ENCODE data around the gene CLHC1.
"Not testable (repeated sequence)": the region's sequence is repeated elsewhere in the genome, so short reads cannot be mapped to it uniquely, and the experiment has no call there.

The CLHC1 gene

DNA sequence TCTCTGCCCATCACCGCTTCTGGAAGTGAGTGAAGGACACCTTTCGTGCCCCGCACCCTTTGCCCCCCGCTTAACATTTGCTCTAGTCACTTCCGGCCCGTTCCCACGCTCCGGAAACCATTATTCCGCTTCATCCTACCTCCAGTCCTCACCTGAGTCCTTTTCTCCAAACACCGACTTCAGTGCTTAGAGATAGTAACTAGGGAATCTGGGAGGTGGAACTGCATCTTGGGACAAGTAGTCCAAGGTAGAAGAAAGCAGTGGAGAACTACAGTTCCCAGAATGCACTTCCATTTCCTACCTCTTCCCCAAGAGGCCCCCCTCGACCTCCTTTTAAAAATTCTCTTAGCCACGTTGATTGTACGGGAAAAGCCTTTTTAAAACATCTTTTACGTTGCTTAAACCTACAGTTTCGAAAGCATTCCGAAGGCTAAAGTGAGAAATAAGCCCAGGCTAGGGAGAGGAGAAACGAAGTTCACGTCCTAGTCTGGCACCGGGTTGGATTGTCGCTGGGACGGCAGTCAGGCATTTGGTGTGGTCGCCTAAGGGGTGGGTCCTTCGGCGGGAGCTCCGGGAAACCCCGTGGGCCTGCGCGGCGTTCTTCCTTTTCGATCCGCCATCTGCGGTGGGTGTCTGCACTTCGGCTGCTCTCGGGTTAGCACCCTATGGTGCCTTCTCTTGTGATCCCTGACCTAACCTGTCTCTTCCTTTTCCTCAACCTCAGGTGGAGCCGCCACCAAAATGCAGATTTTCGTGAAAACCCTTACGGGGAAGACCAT lies at the start of gene CLHC1, which contains the start of gene RPS27A:
Gene CLHC1 (minus strand): TSS at position 210 of the 779 bp plus-strand sequence. CDS start 9,882 bp downstream, outside the sequence.
Gene RPS27A (plus strand): TSS at position 605 of the 779 bp plus-strand sequence. CDS start 137 bp downstream, at position 742.
- DNase-seq, result peak; percentile 98

- not testable (repeated sequence) for DNase-seq
Measured at GRCh38 chr2:55280851-55281546, 48.9 kb upstream of the CLHC1 start.

DNA sequence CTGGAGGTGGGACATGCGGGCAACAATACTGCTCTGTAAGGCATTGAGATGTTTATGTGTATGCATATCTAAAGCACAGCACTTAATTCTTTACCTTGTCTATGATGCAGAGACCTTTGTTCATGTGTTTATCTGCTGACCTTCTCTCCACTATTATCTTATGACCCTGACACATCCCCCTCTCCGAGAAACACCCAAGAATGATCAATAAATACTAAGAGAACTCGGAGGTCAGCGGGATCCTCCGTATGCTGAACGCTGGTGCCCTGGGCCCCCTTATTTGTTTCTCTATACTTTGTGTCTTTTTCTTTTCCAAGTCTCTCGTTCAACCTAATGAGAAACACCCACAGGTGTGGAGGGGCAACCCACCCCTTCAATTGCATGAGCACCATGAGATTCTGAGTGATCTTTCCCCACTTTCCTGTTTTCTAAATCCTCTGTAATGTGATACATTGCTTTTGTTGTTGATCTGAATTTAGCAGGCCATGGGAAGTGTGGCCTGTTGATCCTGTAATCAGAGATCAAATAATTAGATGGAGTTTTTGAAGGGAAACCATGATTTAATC lies 47.8 kb upstream of the CLHC1 start:
- not testable (repeated sequence) for DNase-seq

GRCh38 chr2:55279214-55279835 lies 47.2 kb upstream of the CLHC1 start:
- DNase-seq, result not testable (repeated sequence)

GRCh38 chr2:55277310-55277709 lies 45.2 kb upstream of the CLHC1 start:
- no peak for DNase-seq

DNA sequence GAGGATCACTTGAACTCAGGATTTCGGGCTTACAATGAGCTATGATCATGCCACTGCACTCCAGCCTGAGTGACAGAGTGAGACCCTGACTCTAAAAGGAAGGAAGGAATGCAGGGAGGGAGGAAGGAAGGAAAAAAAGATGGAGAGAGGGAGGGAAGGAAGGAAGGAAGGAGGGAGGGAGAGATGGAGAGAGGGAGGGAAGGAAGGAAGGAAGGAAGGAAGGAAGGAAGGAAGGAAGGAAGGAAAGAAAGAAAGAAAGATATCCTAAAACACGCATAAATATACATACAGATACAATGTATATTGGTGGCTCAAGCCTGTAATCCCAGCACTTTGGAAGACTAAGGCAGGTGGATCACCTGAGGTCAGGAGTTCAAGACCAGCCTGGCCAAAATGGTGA lies 42.3 kb upstream of the CLHC1 start:
- DNase-seq, result not testable (repeated sequence)

DNA sequence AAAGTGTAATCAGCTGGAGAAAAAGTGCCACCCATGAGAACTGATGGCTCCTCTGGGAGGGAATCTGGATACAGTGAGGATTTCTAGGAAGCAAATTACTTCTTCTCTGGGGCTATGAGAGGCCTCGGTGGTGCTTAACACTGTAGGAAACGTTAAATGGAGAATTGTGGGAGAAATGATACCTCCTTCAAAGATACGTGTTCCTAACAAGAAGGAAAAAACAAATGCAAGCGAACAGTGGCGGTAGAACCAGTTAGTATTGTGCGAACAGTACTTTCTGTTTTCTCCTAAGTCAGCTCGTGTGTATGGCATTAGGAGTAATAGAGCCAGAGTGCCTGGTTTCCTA lies 37.5 kb upstream of the CLHC1 start:
- DNase-seq, result no peak

GRCh38 chr2:55268907-55269644 lies 37.0 kb upstream of the CLHC1 start, which contains the start of gene MTIF2:
Gene MTIF2 (minus strand): TSS chr2:55269231. CDS start chr2:55263858, 5,373 bp downstream.
- DNase-seq, result peak; percentile 95

DNA sequence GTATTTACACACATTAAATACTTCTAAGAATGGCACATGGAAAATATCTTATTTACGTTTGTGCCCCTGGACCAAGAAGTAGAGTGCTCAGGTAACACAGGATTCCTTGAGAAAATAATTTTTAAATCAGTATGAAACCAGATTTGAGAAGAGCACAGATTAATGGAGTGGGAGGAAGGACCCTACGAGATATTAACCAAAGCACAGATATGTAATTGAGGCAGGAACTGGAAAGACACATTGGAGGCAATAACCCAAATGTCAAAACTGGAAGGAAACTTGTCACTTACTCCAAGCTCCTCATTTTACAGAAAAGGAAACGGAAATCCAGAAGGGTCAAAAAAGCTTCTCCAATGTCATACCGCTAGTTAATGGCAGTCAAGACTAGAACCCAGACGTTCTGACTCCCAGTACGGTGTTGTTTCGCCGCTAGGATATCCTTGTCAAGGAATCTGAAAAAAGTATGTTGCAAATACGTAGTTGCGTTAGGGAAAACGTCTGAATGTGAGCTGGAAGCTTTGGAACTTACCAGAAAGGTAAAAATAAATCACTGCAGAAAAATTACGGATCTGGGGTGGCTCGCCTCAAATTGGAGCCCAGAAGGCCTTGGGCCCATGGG lies 36.3 kb upstream of the CLHC1 start:
- no peak for DNase-seq

GRCh38 chr2:55259586-55259985 lies 27.5 kb upstream of the CLHC1 start:
- DNase-seq, result not testable (repeated sequence)

GRCh38 chr2:55252832-55253231 lies 20.7 kb upstream of the CLHC1 start:
- DNase-seq, result no peak

DNA sequence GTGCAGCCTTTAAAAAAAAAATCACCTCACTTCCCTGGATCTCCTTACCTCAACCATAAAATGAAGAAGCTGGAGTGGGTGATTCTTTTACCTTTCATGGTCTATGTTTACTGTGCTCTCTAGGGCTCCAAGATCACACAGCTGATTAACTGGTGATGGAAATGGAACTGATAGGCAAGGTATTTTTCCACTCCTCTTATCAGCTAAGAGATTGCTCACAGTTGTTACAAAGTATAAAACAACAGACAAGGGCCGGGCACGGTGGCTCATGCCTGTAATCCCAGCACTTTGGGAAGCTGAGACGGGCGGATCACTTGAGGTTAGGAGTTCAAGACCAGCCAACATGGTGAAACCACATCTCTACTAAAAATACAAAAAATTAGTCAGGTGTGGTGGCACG lies 14.9 kb upstream of the CLHC1 start:
- no peak for DNase-seq

GRCh38 chr2:55245411-55245810 lies 13.3 kb upstream of the CLHC1 start:
- DNase-seq, result no peak

DNA sequence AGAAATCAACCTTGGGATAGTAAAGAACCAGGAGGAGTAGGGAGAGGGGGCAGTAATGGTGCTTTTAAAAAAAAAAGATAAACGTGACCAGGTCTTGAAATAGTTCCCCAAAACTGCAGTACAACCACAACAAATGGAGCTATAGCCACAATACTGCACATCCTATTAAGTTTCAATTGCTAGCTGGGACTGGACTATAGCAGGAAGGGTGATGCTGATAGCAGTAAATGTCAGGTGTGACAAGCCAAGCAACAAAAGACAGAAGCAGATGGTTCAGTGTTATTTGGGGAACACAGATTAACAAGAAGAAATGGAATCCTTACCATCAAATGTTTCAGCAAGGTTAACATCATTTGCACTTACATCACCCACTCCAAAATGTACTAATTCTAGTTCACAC lies 10.5 kb upstream of the CLHC1 start:
- no peak for DNase-seq

GRCh38 chr2:55241582-55241981 lies 9.5 kb upstream of the CLHC1 start:
- DNase-seq, result not testable (repeated sequence)

DNA sequence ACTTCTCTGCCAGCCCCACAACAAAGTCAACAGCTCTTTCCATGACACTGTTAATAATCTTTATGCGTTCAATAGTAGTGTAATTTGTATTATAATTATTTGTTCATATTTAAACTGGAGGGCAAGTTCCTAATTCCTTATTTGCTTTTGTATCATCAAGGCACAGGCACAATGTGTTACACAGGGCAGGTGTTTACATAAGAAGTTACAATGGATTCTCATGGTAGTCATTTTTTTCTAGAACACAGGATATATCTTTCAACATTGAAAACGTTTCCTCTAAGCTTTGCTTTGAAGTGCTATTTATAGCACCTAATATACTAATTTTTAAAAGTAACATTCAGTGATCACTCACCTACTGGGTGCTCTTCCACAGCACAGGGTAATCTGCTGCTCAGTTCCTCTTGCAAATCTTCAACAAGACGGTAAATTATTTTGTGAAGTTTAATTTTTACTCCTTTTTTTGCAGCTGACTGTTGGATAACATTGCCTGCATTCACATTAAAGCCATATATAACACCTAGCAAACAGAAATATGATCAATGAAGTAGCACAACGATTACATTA lies 7.6 kb upstream of the CLHC1 start:
- no peak for DNase-seq

DNA sequence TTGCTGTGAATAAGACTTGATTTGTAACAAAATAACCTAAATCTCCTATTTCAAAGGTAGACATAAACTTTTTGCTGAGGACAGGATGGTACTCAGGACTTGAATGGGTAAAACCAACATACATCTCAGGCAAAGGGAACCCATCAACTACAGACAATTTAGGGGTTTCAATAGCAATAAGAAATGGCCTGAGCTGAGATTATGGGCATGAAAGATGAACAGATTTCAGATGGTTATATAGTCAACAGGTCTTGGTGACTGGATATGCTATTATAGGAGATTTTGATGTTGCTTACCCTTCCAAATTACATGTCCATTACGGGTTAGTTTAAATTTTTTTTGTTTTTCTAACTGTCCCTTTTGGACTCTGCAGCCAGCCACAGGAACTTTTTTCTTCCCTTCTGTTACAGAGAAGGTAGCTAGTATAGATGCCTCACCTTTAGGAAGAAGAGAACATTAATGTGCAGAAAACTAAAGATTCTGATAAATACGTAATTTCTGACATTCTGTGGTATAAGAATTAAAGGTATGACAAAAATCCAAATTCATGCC lies 5.0 kb upstream of the CLHC1 start:
- no peak for DNase-seq

GRCh38 chr2:55235724-55236538 lies 3.8 kb upstream of the CLHC1 start:
- DNase-seq, result no peak

- no peak for DNase-seq
Measured at GRCh38 chr2:55233658-55233940, 1.5 kb upstream of the CLHC1 start.

- no peak for DNase-seq
Measured at GRCh38 chr2:55232863-55233657, 967 bp upstream of the CLHC1 start.
